Heart right ventricle (tissue), 16 donors: ENCODE measurements around the gene HSPA13. TPM values are rescaled to one million over a fixed set of nuclear protein-coding genes. Genes with fewer than 3 reads are reported as not detected.
A peak's percentile ranks its signal among the peaks of the same experiment; 100 is the strongest.

Experiments used
- ATAC-seq, 8 donors: fragments of 200-7000 bp; cut with Tn5 transposase; one replicate each; pipeline ENCODE4 v1.9.1; 2020; ENCODE audit warnings: mild to moderate bottlenecking in 8 of 8, moderate library complexity in 8 of 8, moderate number of reproducible peaks in 1 of 8
- DNase-seq, 2 donors: peaks; one replicate each; pipeline ENCODE4 v3.0.0-alpha.2; 2020
- H3K27ac ChIP-seq, 10 donors: fragments of 200-600 bp; sonication (generic) in 2 of 10; one replicate each; pipeline versions ENCODE4 v1.5.0 to v1.8.0; 2020 to 2022; ENCODE audit warnings: mild to moderate bottlenecking in 3 of 10
- H3K27me3 ChIP-seq, 7 donors: fragments of 200-600 bp; one replicate each; pipeline ENCODE4 v1.8.0; 2021 to 2022; ENCODE audit warnings: mild to moderate bottlenecking in 2 of 7
- H3K36me3 ChIP-seq, 9 donors: fragments of 200-600 bp; sonication (generic) in 1 of 9; one replicate each; pipeline versions ENCODE4 v1.5.0 to v1.8.0; 2020 to 2022; ENCODE audit warnings: mild to moderate bottlenecking in 2 of 9
- H3K4me1 ChIP-seq, 9 donors: fragments of 200-600 bp; sonication (generic) in 1 of 9; one replicate each; pipeline versions ENCODE4 v1.5.0 to v1.8.0; 2020 to 2022; ENCODE audit warnings: mild to moderate bottlenecking in 4 of 9
- H3K4me3 ChIP-seq, 10 donors: fragments of 200-600 bp; sonication (generic) in 2 of 10; one replicate each; pipeline versions ENCODE4 v1.5.0 to v1.8.0; 2020 to 2022; ENCODE audit warnings: mild to moderate bottlenecking in 7 of 10, moderate library complexity in 2 of 10
- H3K9me3 ChIP-seq, 11 donors: fragments of 200-600 bp in 10 of 11; sonication (generic) in 2 of 11; one replicate each; pipeline versions ENCODE4 v1.5.0 to v1.8.0; 2013 to 2022; ENCODE audit warnings: mild to moderate bottlenecking in 2 of 11, control low read depth in 1 of 11, moderate library complexity in 1 of 11
- CTCF ChIP-seq, 9 donors: fragments of 200-600 bp; sonication (generic) in 2 of 9; IDR thresholded peaks; one replicate each; pipeline versions ENCODE4 v1.5.0 to v1.8.0; 2021 to 2022; ENCODE audit warnings: antibody characterized with exemption in 9 of 9, mild to moderate bottlenecking in 5 of 9, moderate library complexity in 1 of 9
- WGBS, 2 donors: extraction: QIAGEN DNeasy Blood & Tissue Kit; methylation state at CpG; one replicate each; pipeline ENCODE4 v1.1.7; 2013; ENCODE audit warnings: inconsistent platforms in 1 of 2; 5-methylcytosine and 5-hydroxymethylcytosine counted together
- intact Hi-C, 10 donors: fragments of 100-400 bp; cut with DNase I; formaldehyde crosslinking; loops; one replicate each; pipeline versions ENCODE4 v1.11.1 to v1.14.2; 2022
- polyA plus RNA-seq, 2 donors: library from polyadenylated mRNA; stranded (reverse); fragments of 200-250 nt; gene quantifications; one replicate each; pipeline ENCODE4 v1.2.3, GENCODE V29; 2013
- total RNA-seq, 10 donors: library from RNA; stranded (reverse); fragmentation: NEBNext Ultra II Directional in 3 of 10; extraction: Animal tissue kit (Norgen Biotek cat#: 25700) in 3 of 10; gene quantifications; one replicate each; pipeline versions ENCODE4 v1.2.1 to v1.2.4, GENCODE V29; 2021 to 2023
- donor health status: Arrhythmogenic right ventricular cardiomyopathy.
- donor health status: ischemic (EF 13 %, LVEDD 7.1; RV severe dilation, severe dysfunction).
- donor health status: healthy with polysubstance abuse.
- donor health status: DM: no; HTN: yes; CAD: no.
- donor health status: DM: no; HTN: no; CAD: no.
- donor health status: ischemic (EF 25% LVEDD 6.9; RV normal size, moderate dysfunction).
- donor health status: ischemic (EF 25% LVEDD 5.7; RV mildly dilated, moderate dysfunction).
- donor health status: healthy.
- donor health status: DM: yes; HTN: yes; CAD: no.
- donor health status: Ischemic cardiomyopathy.
- donor health status: ischemic (EF 35%, LVEDD 5.7; RV mildly dilated, moderate dysfunction).
- donor health status: nonischemic (EF 11% LVEDD 7.7; RV severe dilation, severe dysfunction).
- donor health status: DM: yes; HTN: yes; CAD: no.
- donor health status: PGD.
- donor health status: ischemic (EF 29% LVEDD 5.4; RV normal size, mild dysfunction).
- donor health status: nonischemic (EF 23%, LVEDD 6.1; RV moderate dilation, normal function).

Gene HSPA13
- total and polyA plus RNA-seq, 12 donors: 3.3 to 24.0 (median 15.4) TPM

DNA sequence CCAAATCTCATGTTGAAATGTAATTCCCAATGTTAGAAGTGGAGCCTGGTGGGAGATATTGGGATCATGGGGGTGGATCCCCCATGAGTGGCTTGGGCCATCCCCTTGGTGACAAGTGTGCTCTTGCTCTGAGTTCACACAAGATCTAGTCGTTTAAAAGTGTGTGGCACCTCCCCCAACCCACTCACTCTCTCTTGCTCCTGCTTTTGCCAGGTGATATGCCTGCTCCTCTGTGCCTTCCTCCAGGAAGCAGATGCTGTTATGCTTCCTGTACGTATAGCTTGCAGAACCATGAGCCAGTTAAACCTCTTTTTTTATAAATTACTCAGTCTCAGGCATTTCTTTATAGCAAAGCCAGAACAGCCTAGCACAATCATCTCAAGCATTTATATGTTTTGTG is 23.0 kb upstream of the HSPA13 start:
- DNase-seq (no peak), ATAC-seq (no peak)
- no peaks in the 10 kb centered on the region for H3K9me3 ChIP-seq
- no peaks in the 10 kb centered on the region for H3K36me3 ChIP-seq
- no peak overlapping the region for H3K27ac ChIP-seq
- no peaks in the 10 kb centered on the region for H3K4me1 ChIP-seq
- no peak overlapping the region for H3K4me3 ChIP-seq
- TF ChIP-seq CTCF (IDR thresholded peaks at IDR 0.05): no peak
- WGBS, 2 donors: 30% methylated on average over 2 of the region's 2 CpGs
- intact Hi-C loops: loop anchor here in 4 of 10 donors (10.0 kb wide), 2 partner anchors 1079 to 1189 kb away; no protein-coding TSS in a partner anchor
- H3K27me3 ChIP-seq: no peaks in the 10 kb centered on the region

DNA sequence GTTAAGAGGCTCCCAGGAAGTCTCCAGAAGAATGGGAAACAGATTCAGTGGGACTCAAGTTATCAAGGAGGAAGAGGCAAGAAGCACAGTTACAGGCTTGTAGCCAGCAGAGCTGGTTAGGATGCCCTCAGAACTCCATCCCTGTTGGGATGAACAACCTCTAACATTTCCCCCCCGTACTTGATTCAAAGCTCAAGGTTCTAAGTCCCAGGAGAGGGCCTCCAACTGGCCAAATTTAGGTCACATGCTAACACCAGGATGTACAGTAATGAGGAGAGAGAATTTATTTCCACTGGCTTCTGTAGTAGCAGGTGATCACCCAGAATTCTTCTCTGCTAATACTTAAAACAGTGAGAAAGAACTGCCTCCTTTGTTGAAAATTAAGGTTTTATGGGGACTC is 22.3 kb upstream of the HSPA13 start:
- H3K4me3 ChIP-seq: no peak overlapping the region
- no peaks in the 10 kb centered on the region for H3K4me1 ChIP-seq
- H3K36me3 ChIP-seq: no peaks in the 10 kb centered on the region
- no peak overlapping the region for H3K27ac ChIP-seq
- DNase-seq: no peak
- no peaks in the 10 kb centered on the region for H3K27me3 ChIP-seq
- H3K9me3 ChIP-seq: no peaks in the 10 kb centered on the region
- 40 to 56% methylated on average over 1 of the region's 1 CpG for WGBS, 2 donors
- ATAC-seq: no peak
- no peak for TF ChIP-seq CTCF (IDR thresholded peaks at IDR 0.05)
- intact Hi-C loops: loop anchor here in 4 of 10 donors (10.0 kb wide), 2 partner anchors 1080 to 1190 kb away; no protein-coding TSS in a partner anchor

DNA sequence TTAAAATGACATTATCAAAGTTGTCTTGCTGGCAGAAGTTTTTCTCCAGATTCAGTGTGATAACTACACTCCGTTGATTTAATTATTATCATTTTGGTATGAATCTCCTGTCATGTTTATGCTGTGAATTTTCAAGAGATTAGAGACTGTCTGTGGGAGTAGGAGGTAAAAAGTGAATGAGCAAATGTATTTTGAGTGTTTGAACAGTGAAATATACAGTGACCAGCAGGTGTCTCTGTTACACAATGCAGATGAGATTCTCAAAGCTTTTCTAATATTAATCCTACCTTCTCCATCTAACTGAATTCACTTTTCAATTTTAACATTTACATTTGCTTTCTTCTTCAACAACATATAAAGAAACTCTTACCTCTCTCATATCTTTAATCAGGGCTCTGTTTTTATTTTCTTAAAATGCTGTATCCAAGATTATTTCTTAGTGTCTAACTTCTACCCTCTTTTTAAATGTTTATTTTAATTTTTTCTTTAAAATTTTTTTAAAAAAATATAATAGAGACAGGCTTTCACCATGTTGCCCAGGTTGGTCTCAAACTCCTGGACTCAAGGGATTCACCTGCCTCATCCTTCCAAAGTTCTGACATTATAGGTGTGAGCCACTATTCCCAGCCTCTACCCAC is 20.9 kb upstream of the HSPA13 start:
- no peaks in the 10 kb centered on the region for H3K4me1 ChIP-seq
- ATAC-seq: no peak
- no peak for DNase-seq
- peak in 8 of 9 donors; percentile 14 to 72 (median 58) for TF ChIP-seq CTCF (IDR thresholded peaks at IDR 0.05)
- H3K36me3 ChIP-seq: no peaks in the 10 kb centered on the region
- 25 to 29% methylated on average over 1 of the region's 1 CpG for WGBS, 2 donors
- no peak overlapping the region for H3K4me3 ChIP-seq
- peaks cover 0 to 2% (median 0%) of the 10 kb centered on the region in 11 donors for H3K9me3 ChIP-seq
- intact Hi-C loops: loop anchor here in 7 of 10 donors (5.0 to 10.0 kb wide), 4 partner anchors 1079 to 1191 kb away; no protein-coding TSS in a partner anchor
- H3K27me3 ChIP-seq: no peaks in the 10 kb centered on the region
- H3K27ac ChIP-seq: no peak overlapping the region

- intact Hi-C loops: loop anchor here in 7 of 10 donors (5.0 to 10.0 kb wide), 4 partner anchors 1081 to 1194 kb away; no protein-coding TSS in a partner anchor
- DNase-seq: no peak
- ATAC-seq: no peak
- Histone ChIP-seq H3K4me3 (no peak overlapping the region), H3K27ac (no peak overlapping the region), H3K9me3 (peaks cover 0 to 4% (median 0%) of the 10 kb centered on the region in 11 donors), H3K4me1 (no peaks in the 10 kb centered on the region), H3K27me3 (no peaks in the 10 kb centered on the region), H3K36me3 (no peaks in the 10 kb centered on the region)
- WGBS, 2 donors: 38 to 50% methylated on average over 1 of the region's 1 CpG
- no peak for TF ChIP-seq CTCF (IDR thresholded peaks at IDR 0.05)
Observed at GRCh38 chr21:14401217-14401616, 18.3 kb upstream of the HSPA13 start.
